Inferior parietal cortex (tissue), 1 donor: Measurements from ENCODE around the gene MID2.
"Not testable (repeated sequence)": the region's sequence is repeated elsewhere in the genome, so short reads cannot be mapped to it uniquely, and the experiment has no call there.

Experiments
- DNase-seq: peaks from one replicate; pipeline ENCODE4 v3.0.0-alpha.2; 2016; ENCODE audit errors: extremely low spot score

Gene MID2

DNA sequence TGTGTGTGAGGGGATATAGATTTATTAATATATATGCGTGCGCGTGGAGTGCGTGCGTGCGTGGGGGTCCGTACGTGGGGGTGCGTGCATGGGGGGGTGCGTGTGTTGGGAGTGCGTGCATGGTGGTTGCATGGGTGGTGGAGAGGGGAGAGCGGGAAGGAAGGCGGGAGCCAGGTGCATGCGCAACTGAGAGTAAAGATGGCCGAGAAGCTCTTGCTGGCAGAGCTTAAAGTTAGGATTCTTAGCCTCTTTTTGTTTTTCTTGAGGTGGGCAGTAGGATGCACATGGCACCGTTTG, 110.7 kb downstream of the MID2 start:
- DNase-seq, result no peak

DNA sequence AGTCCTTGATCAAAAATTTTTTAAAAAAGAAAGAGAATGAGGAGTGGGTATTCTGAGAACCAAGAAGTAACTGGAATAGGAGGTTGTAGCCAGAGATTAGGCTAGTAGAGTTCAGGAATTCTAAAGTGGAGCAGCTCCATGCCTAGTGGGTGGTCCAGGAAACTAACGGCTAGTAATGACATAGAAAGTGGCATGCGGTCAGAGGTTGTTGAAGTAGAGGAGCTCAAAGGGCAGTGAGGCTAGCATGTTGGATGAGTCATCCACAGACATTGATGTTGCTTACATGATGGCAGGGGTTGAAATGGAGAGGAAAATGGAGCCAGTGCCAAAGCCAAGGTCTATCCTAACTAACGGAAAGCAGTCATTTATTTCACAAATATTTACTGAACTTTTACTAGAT, 114.4 kb downstream of the MID2 start:
- DNase-seq, result no peak

DNA sequence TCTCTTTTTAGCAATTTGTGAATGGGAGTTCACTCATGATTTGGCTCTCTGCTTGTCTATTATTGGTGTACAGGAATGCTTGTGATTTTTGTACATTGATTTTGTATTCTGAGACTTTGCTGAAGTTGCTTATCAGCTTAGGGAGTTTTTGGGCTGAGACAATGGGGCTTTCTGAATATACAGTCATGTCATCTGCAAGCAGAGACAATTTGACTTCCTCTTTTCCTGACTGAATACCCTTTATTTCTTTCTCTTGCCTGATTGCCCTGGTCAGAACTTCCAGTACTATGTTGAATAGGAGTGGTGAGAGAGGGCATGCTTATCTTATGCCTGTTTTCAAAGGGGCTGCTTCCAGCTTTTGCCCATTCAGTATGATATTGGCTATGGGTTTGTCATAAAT, 129.7 kb downstream of the MID2 start:
- DNase-seq, result not testable (repeated sequence)

DNA sequence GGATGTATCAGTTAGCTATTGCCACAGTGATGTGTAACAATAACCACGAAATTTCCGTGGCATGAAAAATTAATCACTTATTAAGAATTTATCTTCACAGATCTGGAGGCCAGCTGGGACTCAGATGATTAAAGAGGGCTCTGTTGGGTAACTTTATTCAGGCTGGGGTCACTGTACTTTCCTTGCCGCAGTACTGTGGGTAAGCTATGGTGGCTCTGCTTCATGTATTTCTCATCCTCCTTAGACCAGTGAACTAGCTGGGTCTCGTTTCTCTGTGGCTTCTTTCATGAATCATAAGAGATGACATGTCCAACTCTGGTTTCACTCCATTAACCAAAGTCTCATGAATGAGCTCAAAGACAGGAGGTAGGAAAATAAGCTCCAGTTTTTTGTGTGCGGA, 143.0 kb downstream of the MID2 start:
- no peak for DNase-seq

DNA sequence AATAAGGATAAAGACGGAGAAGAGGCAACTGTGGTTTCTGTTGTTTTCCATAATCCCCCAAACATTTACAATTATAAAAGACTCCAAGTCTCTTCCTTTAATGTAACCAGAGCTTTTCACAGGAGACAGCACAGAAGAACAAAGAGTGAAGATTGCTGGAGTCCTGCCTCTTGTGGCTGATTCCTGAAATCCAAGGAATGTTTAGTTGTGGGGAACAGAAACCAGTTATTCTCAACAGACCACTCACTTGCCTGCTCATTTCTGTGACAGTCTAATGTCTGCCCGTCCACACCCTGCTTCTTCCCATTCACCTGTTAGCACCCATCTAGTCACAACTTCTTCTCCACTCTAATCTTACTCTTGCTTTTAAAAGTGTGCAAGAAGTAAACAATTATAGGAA, 144.4 kb downstream of the MID2 start:
- no peak for DNase-seq

DNA sequence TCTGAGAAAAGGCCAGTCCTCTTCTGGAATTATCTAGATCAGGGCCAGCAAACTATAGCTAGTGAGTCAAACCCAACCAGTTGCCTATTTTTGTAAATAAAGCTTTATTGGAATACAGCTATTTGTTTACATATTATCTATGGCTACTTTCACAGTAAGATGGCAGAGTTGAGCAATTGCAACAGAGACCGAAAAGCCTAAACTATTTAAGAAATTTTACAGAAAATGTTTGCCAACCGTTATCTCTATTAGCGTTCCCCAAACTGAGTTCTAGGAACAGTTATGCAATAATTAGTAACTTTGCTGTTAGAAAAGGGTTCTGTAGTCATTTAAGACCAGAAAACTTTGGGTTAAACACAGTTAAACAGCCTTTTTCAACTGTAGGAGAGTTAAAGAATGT, 146.0 kb downstream of the MID2 start:
- no peak for DNase-seq
